Limb (tissue), 2 donors: ENCODE measurements around the gene DOCK11.
A peak's percentile ranks its signal among the peaks of the same experiment; 100 is the strongest.

Experiments
- DNase-seq, 2 donors: peaks; one replicate each; pipeline ENCODE4 v3.0.0-alpha.2; 2016; ENCODE audit errors: extremely low spot score in 2 of 2

The DOCK11 gene

GRCh38 chrX:118626346-118626745, 130.7 kb downstream of the DOCK11 start:
- no peak for DNase-seq

DNA sequence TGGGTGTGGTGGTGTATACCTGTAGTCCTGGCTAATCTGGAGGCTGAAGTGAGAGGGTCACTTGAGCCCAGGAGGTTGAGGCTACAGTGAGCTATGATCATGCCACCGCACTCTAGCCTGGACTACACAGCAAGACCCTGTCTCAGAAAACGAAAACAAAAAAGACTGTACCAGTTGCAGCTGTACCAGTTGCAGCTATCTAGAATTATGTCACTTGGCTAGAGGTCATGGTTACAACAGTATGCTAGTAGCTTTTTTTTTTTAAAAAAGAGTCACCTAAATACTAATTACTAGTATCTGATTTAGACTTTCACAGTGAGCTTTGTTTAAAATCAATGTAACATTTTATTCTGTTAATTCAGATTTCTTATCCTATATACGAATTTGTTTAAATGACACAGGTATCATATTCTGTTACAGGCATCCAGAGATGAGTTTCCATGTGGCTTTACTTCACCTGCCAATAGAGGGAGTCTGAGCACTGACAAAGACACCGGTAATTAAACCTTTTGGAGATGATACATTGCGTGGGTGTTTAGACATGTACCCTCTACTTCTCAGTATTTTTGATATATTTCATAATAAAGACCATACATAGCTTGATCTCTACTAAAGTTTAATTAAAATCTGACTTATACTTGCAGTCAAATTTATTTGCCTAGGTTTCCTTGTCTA, 131.6 kb downstream of the DOCK11 start:
- DNase-seq: no peak

GRCh38 chrX:118630848-118631247, 135.2 kb downstream of the DOCK11 start:
- no peak for DNase-seq

GRCh38 chrX:118631586-118631985, 136.0 kb downstream of the DOCK11 start:
- DNase-seq: no peak

- DNase-seq: no peak
Observed at GRCh38 chrX:118632862-118633261, 137.2 kb downstream of the DOCK11 start.

GRCh38 chrX:118633530-118633929, 137.9 kb downstream of the DOCK11 start:
- DNase-seq: no peak

DNA sequence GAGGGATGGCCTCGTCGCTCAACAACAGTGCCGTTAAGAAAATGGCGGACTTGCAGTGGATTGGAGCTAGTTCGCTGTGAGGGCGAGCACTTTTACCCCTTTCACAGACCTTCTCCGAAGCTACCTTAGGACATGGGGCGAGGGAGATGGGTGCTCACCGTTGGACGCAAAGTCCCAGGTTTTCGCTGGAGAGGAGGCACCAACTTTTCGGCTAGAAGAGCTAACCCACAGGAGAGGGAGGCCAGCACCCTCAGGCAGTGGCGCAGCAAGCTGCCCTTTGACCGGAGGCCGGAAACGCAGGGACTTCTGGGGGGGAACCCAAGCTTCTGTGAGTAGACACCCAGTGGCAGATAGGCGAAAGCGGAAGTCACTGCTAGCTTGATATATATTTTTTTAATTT, 138.7 kb downstream of the DOCK11 start:
- no peak for DNase-seq

DNA sequence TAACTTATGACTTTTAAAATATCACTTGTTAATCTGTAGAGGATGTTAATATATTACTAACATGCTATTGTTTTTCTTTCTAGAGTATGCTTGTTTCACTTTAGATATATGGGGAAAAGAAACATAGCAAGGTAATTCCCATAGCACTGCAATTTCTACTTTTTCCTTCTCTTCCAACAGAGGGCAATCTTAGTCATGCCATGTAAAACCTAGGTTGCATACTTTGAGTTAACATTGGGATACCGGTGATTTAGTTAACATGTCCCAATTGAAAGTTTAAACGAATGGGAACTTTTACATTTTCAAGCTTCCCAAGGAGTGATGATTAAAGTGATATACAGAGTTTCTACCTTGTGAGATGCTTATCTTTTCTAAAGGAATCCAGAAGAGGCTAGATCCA, 142.4 kb downstream of the DOCK11 start:
- DNase-seq: no peak

DNA sequence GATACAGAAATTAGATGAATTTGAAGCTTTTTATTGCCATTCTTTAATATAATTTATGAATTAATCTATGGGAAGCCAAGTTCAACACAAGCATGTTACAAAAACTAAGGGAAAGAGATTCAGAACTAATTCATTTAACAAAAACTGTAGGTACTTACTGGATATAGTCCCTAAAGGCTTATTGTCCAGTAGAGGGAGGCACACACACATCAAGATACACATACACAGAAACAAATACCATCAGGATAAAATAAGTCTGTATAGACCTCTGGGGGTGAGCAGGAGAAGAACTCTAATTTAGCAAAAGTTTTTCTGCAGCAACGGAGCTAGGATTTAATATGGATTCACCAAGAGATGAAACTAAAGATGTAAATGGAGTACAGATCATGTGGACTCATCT, 148.8 kb downstream of the DOCK11 start:
- peak in 1 of 2 donors; percentile 2 for DNase-seq

- DNase-seq: no peak
Observed at GRCh38 chrX:118652717-118653116, 157.1 kb downstream of the DOCK11 start.

DNA sequence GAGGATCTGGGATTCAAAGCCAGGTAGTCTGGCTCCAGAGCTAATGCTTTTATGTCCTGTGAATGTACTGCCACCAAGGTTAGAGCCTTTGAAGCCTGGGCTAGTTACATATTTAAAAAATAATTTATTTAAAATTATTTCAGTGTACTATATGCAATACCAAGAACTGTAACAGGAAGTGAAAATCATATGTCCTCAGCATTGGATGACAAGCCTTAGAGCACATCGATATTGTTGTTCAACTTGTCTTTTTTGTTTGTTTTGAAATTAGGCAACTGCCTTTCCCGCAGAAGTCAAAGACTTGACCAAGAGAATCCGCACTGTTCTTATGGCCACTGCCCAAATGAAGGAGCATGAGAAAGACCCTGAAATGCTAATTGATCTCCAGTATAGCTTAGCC, 158.7 kb downstream of the DOCK11 start:
- no peak for DNase-seq

DNA sequence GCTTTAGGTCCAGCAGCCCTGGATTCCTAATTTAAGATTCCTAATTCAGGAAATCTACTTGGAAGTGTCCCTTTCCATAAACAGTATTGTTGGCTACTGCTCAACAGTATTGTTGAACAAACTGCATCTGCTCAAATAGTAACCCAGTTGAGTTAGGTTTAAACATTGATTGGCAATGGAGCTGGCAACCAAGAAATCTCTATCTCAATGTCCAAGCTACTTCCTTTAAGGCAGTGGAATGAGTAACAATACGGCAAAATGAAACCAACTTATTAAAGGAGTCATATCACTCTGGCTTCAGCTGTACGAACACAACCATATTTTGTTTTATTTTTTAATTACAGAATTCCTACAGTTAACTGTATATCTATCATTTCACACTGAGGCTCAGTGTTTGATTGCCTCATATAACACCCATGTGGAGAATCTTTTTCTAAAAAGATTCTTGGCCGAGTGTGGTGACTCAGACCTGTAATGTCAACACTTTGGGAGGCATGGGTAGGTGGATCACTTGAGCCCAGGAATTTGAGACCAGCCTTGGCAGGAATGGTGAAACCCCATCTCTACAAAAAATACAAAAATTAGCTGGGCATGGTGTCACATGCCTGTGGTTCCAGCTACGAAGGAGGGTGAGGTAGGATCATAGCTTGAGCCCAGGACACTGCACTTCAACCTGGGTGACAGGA, 160.1 kb downstream of the DOCK11 start:
- DNase-seq: no peak

DNA sequence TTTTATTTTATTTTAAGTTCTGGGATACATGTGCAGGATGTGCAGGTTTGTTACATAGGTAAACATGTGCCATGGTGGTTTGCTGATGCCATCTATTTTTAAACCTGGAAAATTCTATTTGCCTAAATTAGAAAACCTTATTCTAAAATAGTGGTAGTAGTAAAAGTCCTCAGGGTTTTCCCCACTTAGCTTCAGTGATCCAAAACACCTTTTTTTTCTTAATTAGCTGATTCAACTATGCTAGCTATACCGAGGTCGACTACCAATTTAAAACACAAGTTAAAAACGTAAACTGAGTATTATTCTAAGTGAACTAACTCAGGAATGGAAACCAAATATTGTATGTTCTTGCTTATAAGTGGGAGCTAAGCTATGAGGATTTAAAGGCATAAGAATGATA, 161.8 kb downstream of the DOCK11 start:
- no peak for DNase-seq

DNA sequence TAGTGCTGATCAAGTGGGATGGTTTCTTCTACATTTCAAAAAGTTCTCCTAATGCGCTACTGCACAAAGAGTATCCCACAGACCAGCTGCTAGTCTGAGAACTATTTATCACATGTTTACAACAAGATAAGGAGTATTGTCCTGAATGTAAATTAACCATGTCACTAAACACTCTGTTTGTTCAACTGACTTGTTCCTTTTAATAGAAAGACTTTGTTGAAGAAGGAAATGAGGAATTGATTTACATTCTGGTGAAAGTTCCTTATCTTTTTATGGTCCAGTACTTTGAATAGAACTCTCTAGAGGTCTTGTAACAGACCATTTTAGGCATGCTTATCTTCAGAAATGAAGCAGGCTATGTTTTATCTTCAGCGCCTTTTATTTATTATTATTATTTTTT, 164.5 kb downstream of the DOCK11 start:
- no peak for DNase-seq

DNA sequence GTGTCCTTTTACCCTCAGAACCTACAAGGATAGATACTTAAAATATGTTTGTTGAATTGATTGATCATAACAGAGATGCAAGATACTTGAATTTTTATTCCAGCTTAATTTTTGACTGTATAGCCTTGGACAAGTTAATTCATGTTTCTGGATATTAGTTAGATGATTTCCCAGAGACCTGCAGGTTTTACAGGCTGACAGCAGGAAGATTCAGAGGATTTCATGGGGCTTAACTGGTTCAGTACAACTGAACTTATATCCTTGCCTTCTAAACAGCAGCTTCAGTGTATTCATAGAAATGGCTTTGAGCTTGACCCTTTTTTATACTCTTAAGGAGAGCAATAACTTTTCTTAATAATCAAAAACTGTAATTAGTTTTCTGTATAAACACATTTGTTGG, 169.6 kb downstream of the DOCK11 start:
- no peak for DNase-seq

DNA sequence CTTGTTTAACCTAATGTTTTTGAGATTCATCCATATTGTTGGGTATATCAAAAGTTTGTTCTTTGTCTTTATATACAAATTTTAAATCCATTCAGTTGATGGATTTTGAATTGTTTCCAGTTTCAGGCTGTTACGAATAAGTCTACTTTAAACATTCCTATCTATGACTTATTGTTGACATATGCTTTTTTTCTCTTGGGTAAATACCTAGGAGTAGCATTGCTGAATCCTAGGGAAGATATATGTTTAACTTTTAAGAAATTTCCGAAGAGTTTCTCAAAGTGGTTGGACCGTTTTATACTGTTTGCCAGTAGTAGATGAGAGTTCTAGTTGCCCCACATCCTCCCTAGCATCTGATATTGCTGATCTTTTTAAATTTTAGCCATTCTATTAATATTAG, 170.9 kb downstream of the DOCK11 start:
- DNase-seq: no peak

- no peak for DNase-seq
Observed at GRCh38 chrX:118669435-118669834, 173.8 kb downstream of the DOCK11 start.

GRCh38 chrX:118675326-118675965, 179.8 kb downstream of the DOCK11 start:
- no peak for DNase-seq

DNA sequence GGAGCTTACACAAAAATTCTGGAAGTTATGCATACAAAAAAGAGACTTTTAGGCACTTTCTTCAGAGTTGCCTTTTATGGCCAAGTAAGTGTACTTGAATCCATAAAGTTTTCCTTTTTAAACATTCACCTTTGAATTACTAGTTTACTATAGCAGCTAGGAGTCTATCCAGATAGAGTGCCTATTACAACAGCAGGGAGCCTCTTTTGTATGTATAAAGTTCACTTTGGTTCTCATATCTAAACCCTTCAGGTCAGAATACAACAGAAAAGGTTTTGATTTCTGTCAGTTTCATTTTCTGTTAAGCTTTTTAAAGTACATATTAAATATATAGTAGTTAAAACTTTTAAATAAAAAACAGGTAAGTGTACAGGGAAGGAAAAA, 180.3 kb downstream of the DOCK11 start:
- DNase-seq: no peak

- DNase-seq: no peak
Observed at GRCh38 chrX:118677318-118677717, 181.7 kb downstream of the DOCK11 start.

DNA sequence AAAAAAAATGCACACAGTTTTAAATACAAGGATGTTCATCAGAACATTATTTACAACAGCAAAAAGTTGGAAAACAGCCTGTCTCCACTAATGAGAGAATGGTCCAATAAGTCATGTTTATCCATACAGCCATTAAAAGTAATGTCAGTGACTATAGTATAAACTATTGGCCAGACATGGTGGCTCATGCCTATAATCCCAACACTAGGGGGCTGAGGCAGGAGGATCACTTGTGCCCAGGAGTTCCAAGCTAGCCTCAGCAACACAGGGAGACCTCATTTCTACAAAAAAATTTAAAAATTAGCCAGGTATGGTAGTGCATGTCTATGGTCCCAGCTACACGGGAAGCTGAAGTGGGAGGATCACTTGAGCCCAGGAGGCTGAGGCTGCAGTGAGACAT, 183.7 kb downstream of the DOCK11 start:
- DNase-seq: no peak

DNA sequence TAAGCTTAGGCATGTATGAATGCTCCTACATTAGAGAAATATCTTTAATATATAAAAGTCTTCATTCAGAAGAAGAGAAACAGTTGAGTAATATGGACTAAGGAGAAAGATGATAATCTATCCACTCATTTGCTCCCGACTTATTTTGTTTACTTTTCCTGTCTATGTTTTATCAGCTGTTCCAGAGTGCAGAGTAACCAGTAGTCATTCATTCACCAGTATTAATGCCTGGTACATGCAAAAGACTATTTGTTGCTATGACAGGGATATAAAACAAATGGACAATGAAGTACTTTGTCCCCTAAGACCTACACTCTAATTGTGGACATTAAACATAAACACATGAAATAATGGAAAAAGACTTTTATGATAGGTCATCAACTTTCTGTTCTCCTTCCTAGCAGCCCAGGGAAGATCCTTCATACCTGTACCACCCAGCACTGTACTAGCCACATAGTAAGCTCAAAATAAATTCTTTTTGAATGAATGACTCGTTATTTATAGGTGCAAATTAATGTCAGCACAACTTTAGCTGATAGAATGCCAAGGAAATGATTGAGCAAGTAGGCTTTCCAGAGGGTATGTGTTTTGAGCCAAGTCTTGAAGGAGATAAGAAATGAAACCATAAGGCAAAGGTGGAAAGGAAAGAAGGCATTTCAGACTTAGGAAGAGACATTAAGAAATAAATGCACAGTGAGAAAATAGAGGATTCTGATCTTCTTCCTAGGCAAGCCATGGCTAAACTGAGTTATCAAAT, 186.8 kb downstream of the DOCK11 start:
- no peak for DNase-seq
